Measurements from ENCODE around the gene ZBTB17.
"Not testable (repeated sequence)": the region's sequence is repeated elsewhere in the genome, so short reads cannot be mapped to it uniquely, and the experiment has no call there.

Gene ZBTB17

DNA sequence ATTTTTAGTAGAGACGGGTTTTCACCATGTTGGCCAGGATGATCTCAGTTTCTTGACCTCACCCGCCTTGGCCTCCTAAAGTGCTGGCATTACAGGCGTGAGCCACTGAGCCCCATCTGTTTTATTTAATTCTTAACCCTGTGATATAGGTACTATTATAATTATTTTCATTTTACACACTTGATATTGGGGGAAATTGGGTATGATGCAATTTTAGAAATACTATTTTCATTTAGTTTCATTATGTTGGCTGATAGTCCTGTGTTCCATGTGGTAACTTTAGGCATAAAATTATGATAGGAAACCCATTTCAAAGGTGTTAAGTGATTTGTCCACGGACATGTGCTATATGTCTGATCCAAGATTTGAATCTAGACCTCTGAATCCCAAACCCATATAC, 67.3 kb downstream of the ZBTB17 start:
- TF ChIP-seq CTCF (IDR thresholded peaks at IDR 0.05; ENCODE audit: low read length, missing control alignments), result no peak
- no peak overlapping the region for H3K4me3 ChIP-seq (replicated peaks; ENCODE audit: low read depth, low read length)
- DNase-seq (ENCODE audit: low read depth), result no peak

GRCh38 chr1:15902882-15903281, 73.0 kb downstream of the ZBTB17 start:
- H3K4me3 ChIP-seq (replicated peaks; ENCODE audit: low read depth, low read length), result no peak overlapping the region
- DNase-seq (ENCODE audit: low read depth), result peak; percentile 67
- no peak for TF ChIP-seq CTCF (IDR thresholded peaks at IDR 0.05; ENCODE audit: low read length, missing control alignments)

GRCh38 chr1:15900662-15901279, 75.1 kb downstream of the ZBTB17 start:
- no peak for TF ChIP-seq CTCF (IDR thresholded peaks at IDR 0.05; ENCODE audit: low read length, missing control alignments)
- H3K4me3 ChIP-seq (replicated peaks; ENCODE audit: low read depth, low read length), result no peak overlapping the region
- no peak for DNase-seq (ENCODE audit: low read depth)

GRCh38 chr1:15899266-15899665, 76.6 kb downstream of the ZBTB17 start:
- no peak for TF ChIP-seq CTCF (IDR thresholded peaks at IDR 0.05; ENCODE audit: low read length, missing control alignments)
- H3K4me3 ChIP-seq (replicated peaks; ENCODE audit: low read depth, low read length), result no peak overlapping the region
- no peak for DNase-seq (ENCODE audit: low read depth)

GRCh38 chr1:15896841-15897610, 78.9 kb downstream of the ZBTB17 start:
- not testable (repeated sequence) for H3K4me3 ChIP-seq (replicated peaks; ENCODE audit: low read depth, low read length); DNase-seq (ENCODE audit: low read depth)

DNA sequence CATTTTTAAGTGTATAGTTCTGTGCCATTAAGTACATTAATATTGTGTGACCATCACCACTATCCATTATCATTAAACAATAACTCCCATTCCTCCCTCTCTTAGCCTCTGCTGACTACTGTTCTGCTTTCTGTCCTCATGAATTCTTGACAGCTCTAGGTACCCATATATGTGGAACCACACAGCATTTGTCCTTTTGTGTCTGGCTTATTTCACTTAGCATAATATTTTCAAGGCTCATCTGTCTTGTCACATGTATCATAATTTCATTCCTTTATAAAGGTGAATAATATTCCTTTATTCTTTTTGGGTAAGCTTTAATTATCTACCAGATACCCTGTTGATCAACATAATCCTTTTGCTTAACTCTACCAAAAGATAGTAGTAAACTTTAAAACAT, 80.7 kb downstream of the ZBTB17 start:
- no peak for DNase-seq (ENCODE audit: low read depth)
- H3K4me3 ChIP-seq (replicated peaks; ENCODE audit: low read depth, low read length), result no peak overlapping the region
- no peak for TF ChIP-seq CTCF (IDR thresholded peaks at IDR 0.05; ENCODE audit: low read length, missing control alignments)

DNA sequence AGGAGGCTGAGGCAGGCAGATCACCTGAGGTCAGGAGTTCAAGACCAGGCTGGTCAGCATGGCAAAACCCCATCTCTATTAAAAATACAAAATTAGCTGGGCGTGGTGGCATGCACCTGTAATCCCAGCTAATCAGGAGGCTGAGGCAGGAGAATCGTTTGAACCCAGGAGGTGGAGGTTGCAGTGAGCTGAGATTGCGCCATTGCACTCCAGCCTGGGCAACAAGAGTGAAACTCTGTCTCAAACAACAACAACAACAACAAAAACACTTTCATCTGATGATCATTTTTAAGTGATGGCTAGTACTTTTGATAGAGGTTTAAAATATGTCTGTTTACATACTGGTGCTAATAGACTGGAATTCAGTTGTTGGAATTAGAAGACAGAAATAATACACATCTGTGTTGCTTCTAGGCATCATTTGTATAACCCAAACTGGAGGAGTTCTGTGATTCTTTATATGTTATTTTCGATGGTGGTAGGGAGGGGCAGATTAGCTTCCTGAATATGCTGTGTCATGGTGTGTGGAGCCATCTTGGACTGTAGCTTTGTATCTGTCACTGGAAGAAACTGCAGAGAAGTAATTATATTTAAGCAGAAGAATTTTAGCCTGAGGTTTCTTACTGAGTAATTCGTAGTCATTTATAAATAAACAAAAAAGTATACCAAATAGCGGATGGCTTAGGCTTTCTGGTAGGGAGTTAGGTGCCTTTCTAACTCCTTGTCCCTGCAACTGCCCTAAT, 82.9 kb downstream of the ZBTB17 start:
- DNase-seq (ENCODE audit: low read depth), result peak; percentile 43

More for the DNA sequence above, 82.9 kb downstream of the ZBTB17 start:
- not testable (repeated sequence) for H3K4me3 ChIP-seq (replicated peaks; ENCODE audit: low read depth, low read length)

Data from fibroblast of pulmonary artery (primary cell).